Type B pancreatic cell (in vitro differentiated cells): ENCODE data around the gene ADNP. TPM values are rescaled to one million over a fixed set of nuclear protein-coding genes. Genes with fewer than 3 reads are reported as not detected.

Source experiments
- DNase-seq: peaks from one replicate; pipeline ENCODE4 v3.0.0; 2021; ENCODE audit warnings: mixed read lengths; ENCODE audit not compliant: unreplicated experiment; ENCODE audit errors: extremely low spot score
- H3K27ac Mint-ChIP-seq: 2 replicates; pipeline ENCODE4 v1.8.0; 2021; ENCODE audit warnings: mild to moderate bottlenecking, mixed read lengths
- H3K27me3 Mint-ChIP-seq: 2 replicates; pipeline ENCODE4 v1.8.0; 2021; ENCODE audit warnings: mixed read lengths
- H3K36me3 Mint-ChIP-seq: 2 replicates; pipeline ENCODE4 v1.8.0; 2021; ENCODE audit warnings: mixed read lengths
- H3K4me1 Mint-ChIP-seq: one replicate; pipeline ENCODE4 v1.8.0; 2021; ENCODE audit warnings: mixed read lengths; ENCODE audit not compliant: unreplicated experiment
- H3K4me3 Mint-ChIP-seq: 2 replicates; pipeline ENCODE4 v1.8.0; 2021; ENCODE audit warnings: mild to moderate bottlenecking, mixed read lengths
- H3K9me3 Mint-ChIP-seq: 2 replicates; pipeline ENCODE4 v1.8.0; 2021; ENCODE audit warnings: mixed read lengths
- total RNA-seq: library from RNA; stranded (reverse); gene quantifications from 2 replicates; pipeline ENCODE4 v1.2.1, GENCODE V29; 2021; ENCODE audit warnings: low replicate concordance
- TF ChIP-seq, protein P1 (sequence below): fragments of 200-600 bp; sonication (generic); conservative IDR thresholded peaks from 2 replicates; pipeline ENCODE4 v1.5.0; 2021; ENCODE audit warnings: antibody characterized with exemption, mild to moderate bottlenecking

Gene ADNP
- total RNA-seq, 1 donor from 2014 or later, result 103 TPM

DNA sequence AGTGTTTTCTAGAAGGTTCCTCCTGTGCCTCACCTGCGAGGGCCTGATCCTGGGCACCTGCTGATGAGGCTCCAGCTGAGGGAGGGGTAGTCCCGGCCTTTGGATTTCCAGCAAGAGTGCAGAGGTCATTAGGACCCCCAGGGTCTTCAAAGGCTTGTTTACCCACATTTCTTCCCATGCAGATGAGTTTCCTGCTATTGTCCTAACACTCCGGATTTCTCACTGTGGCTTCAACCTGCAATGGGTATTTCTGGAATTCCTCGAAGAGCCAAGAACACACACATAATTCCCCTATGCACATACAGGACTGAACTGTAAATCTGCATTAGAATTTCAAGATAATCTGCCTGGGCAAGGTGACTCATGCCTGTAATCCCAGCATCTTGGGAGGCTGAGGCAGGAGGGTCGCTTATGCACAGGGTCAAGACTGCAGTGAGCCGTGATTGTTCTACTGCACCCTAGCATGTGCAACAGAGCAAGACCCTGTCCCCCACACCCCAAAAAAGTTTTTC lies 53.9 kb downstream of the ADNP start:
- no peaks in the 10 kb centered on the region for H3K27me3 Mint-ChIP-seq
- H3K4me1 Mint-ChIP-seq, result peaks cover 5% of the 10 kb centered on the region

DNA sequence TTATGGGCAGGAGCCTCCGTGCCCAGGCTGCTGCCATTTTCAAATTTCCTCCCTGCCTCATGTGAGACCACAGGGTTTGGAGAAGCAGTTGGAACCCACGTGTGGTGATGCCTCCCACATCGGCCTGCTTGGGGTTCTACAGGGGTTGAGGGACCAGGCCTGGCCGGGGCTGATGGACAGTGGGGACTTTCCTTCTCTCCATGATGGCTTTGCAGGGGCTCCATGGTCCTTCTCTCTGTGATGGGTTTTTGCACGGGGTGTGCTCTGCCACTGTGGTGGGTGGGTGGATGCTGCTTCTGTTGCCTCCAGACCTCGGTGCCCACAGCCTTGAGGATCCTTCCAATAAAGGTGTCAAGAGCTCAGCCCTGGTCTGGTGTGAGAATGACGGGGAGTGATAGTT lies 54.4 kb downstream of the ADNP start:
- Mint-ChIP-seq H3K27ac (no peak overlapping the region), H3K4me1 (peaks cover 5% of the 10 kb centered on the region), H3K36me3 (peaks cover 8% of the 10 kb centered on the region), H3K4me3 (no peak overlapping the region), H3K9me3 (no peaks in the 10 kb centered on the region), H3K27me3 (no peaks in the 10 kb centered on the region)
- TF ChIP-seq, protein P1, sequence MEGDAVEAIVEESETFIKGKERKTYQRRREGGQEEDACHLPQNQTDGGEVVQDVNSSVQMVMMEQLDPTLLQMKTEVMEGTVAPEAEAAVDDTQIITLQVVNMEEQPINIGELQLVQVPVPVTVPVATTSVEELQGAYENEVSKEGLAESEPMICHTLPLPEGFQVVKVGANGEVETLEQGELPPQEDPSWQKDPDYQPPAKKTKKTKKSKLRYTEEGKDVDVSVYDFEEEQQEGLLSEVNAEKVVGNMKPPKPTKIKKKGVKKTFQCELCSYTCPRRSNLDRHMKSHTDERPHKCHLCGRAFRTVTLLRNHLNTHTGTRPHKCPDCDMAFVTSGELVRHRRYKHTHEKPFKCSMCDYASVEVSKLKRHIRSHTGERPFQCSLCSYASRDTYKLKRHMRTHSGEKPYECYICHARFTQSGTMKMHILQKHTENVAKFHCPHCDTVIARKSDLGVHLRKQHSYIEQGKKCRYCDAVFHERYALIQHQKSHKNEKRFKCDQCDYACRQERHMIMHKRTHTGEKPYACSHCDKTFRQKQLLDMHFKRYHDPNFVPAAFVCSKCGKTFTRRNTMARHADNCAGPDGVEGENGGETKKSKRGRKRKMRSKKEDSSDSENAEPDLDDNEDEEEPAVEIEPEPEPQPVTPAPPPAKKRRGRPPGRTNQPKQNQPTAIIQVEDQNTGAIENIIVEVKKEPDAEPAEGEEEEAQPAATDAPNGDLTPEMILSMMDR, result no peak
- no peak for DNase-seq

More for the DNA sequence above, 53.9 kb downstream of the ADNP start:
- Mint-ChIP-seq H3K9me3 (no peaks in the 10 kb centered on the region), H3K27ac (no peak overlapping the region), H3K4me3 (no peak overlapping the region), H3K36me3 (peaks cover 8% of the 10 kb centered on the region)
- TF ChIP-seq, protein P1, result no peak
- DNase-seq, result no peak

GRCh38 chr20:50876063-50876685 lies 55.1 kb downstream of the ADNP start:
- H3K27me3 Mint-ChIP-seq, result no peaks in the 10 kb centered on the region
- TF ChIP-seq, protein P1, result no peak
- H3K9me3 Mint-ChIP-seq, result no peaks in the 10 kb centered on the region
- no peak for DNase-seq
- peaks cover 11% of the 10 kb centered on the region for H3K4me1 Mint-ChIP-seq
- H3K27ac Mint-ChIP-seq, result no peak overlapping the region
- H3K4me3 Mint-ChIP-seq, result no peak overlapping the region
- H3K36me3 Mint-ChIP-seq, result peaks cover 8% of the 10 kb centered on the region

GRCh38 chr20:50874758-50875665 lies 56.2 kb downstream of the ADNP start:
- Mint-ChIP-seq H3K27me3 (no peaks in the 10 kb centered on the region), H3K27ac (no peak overlapping the region), H3K4me1 (peaks cover 23% of the 10 kb centered on the region), H3K4me3 (no peak overlapping the region), H3K9me3 (no peaks in the 10 kb centered on the region), H3K36me3 (peaks cover 8% of the 10 kb centered on the region)
- DNase-seq, result no peak
- TF ChIP-seq, protein P1, result no peak

GRCh38 chr20:50874111-50874757 lies 57.0 kb downstream of the ADNP start:
- Mint-ChIP-seq H3K9me3 (no peaks in the 10 kb centered on the region), H3K36me3 (peaks cover 8% of the 10 kb centered on the region), H3K27me3 (no peaks in the 10 kb centered on the region), H3K27ac (no peak overlapping the region), H3K4me1 (peaks cover 25% of the 10 kb centered on the region), H3K4me3 (no peak overlapping the region)
- TF ChIP-seq, protein P1, result no peak
- no peak for DNase-seq
